ENCODE results near the gene LMX1A. TPM values are rescaled to one million over a fixed set of nuclear protein-coding genes. Genes with fewer than 3 reads are reported as not detected.

Gene LMX1A
- polyA plus RNA-seq, 1 donor (not counting 4 experiments of a cell fraction or from before 2014, with no cell fraction given): not detected

- H3K9me3 ChIP-seq (ENCODE audit: control insufficient read depth, low read depth, low read length): no peaks in the 10 kb centered on the region
- no peak for FAIRE-seq
- no peak overlapping the region for H2AFZ ChIP-seq (ENCODE audit: control insufficient read depth, low read length)
- H3K27ac ChIP-seq (ENCODE audit: control insufficient read depth, insufficient read depth, low read length): no peak overlapping the region
- H3K9me1 ChIP-seq (ENCODE audit: control insufficient read depth, extremely low read depth, insufficient read depth, low read length): no peaks in the 10 kb centered on the region
- no peaks in the 10 kb centered on the region for H3K36me3 ChIP-seq (ENCODE audit: control insufficient read depth in 2 of 2, extremely low read depth in 1 of 2, insufficient read depth in 2 of 2, low read length in 2 of 2)
- H3K4me2 ChIP-seq (ENCODE audit: control insufficient read depth, extremely low read depth, insufficient read depth, low read depth, low read length): no peak overlapping the region
- H3K27me3 ChIP-seq (ENCODE audit: control insufficient read depth, extremely low read depth, insufficient read depth, low read length): no peaks in the 10 kb centered on the region
- no peak overlapping the region for H3K4me3 ChIP-seq (ENCODE audit: control insufficient read depth in 2 of 3, extremely low read depth in 1 of 3, insufficient read depth in 2 of 3, low read depth in 1 of 3, low read length in 3 of 3)
- no peak for DNase-seq (ENCODE audit: low read depth, low spot score)
- H4K20me1 ChIP-seq (ENCODE audit: control insufficient read depth, extremely low read depth, insufficient read depth, low read length): no peaks in the 10 kb centered on the region
- dilution Hi-C loops (cut with MboI; ENCODE audit: extremely low pct_ligation_motif_present, low sequenced_read_pairs): no loop called here
- no peaks in the 10 kb centered on the region for H3K4me1 ChIP-seq (ENCODE audit: control insufficient read depth, extremely low read depth, insufficient read depth, low read length)
- H3K9ac ChIP-seq (ENCODE audit: control insufficient read depth, extremely low read depth, insufficient read depth, low read length): no peak overlapping the region
- no peak for TF ChIP-seq EZH2 (IDR thresholded peaks at IDR 0.05; ENCODE audit: low read length)
- TF ChIP-seq CTCF (optimal IDR thresholded peaks at IDR 0.05 in 1 of 3, IDR thresholded peaks at IDR 0.05 in 1 of 3, conservative IDR thresholded peaks at IDR 0.05 in 1 of 3; ENCODE audit: extremely low read depth in 1 of 3, insufficient read depth in 2 of 3, low read length in 3 of 3): no peak
- no peaks in the 10 kb centered on the region for H3K79me2 ChIP-seq (ENCODE audit: control insufficient read depth, insufficient read depth, low read length)
Measured at GRCh38 chr1:165298203-165298820, 58.2 kb downstream of the LMX1A start.

- FAIRE-seq: no peak
- Histone ChIP-seq H4K20me1 (ENCODE audit: control insufficient read depth, extremely low read depth, insufficient read depth, low read length) (no peaks in the 10 kb centered on the region), H3K27ac (ENCODE audit: control insufficient read depth, insufficient read depth, low read length) (no peak overlapping the region), H3K9ac (ENCODE audit: control insufficient read depth, extremely low read depth, insufficient read depth, low read length) (no peak overlapping the region), H3K27me3 (ENCODE audit: control insufficient read depth, extremely low read depth, insufficient read depth, low read length) (no peaks in the 10 kb centered on the region), H3K9me1 (ENCODE audit: control insufficient read depth, extremely low read depth, insufficient read depth, low read length) (no peaks in the 10 kb centered on the region), H3K4me1 (ENCODE audit: control insufficient read depth, extremely low read depth, insufficient read depth, low read length) (no peaks in the 10 kb centered on the region), H3K36me3 (ENCODE audit: control insufficient read depth in 2 of 2, extremely low read depth in 1 of 2, insufficient read depth in 2 of 2, low read length in 2 of 2) (no peaks in the 10 kb centered on the region), H3K4me2 (ENCODE audit: control insufficient read depth, extremely low read depth, insufficient read depth, low read depth, low read length) (no peak overlapping the region), H3K9me3 (ENCODE audit: control insufficient read depth, low read depth, low read length) (no peaks in the 10 kb centered on the region), H3K79me2 (ENCODE audit: control insufficient read depth, insufficient read depth, low read length) (no peaks in the 10 kb centered on the region), H3K4me3 (ENCODE audit: control insufficient read depth in 2 of 3, extremely low read depth in 1 of 3, insufficient read depth in 2 of 3, low read depth in 1 of 3, low read length in 3 of 3) (no peak overlapping the region), H2AFZ (ENCODE audit: control insufficient read depth, low read length) (no peak overlapping the region)
- dilution Hi-C loops (cut with MboI; ENCODE audit: extremely low pct_ligation_motif_present, low sequenced_read_pairs): no loop called here
- TF ChIP-seq CTCF (optimal IDR thresholded peaks at IDR 0.05 in 1 of 3, IDR thresholded peaks at IDR 0.05 in 1 of 3, conservative IDR thresholded peaks at IDR 0.05 in 1 of 3; ENCODE audit: extremely low read depth in 1 of 3, insufficient read depth in 2 of 3, low read length in 3 of 3) (no peak), EZH2 (IDR thresholded peaks at IDR 0.05; ENCODE audit: low read length) (no peak)
- no peak for DNase-seq (ENCODE audit: low read depth, low spot score)
Measured at GRCh38 chr1:165296205-165296604, 60.3 kb downstream of the LMX1A start.

All from keratinocyte (primary cell).